A673 (cell line): ENCODE data around the gene WTAP. TPM values are rescaled to one million over a fixed set of nuclear protein-coding genes. Genes with fewer than 3 reads are reported as not detected.

Experiments used
- BruUV-seq: library from RNA; stranded (reverse); fragments of 400-500 nt; replicated peaks from 2 replicates; lab custom pipeline; 2021; lab: Mats Ljungman, UMichigan
- CTCF ChIA-PET: fragments of 300-600 bp; sonication (Branson Sonifier 250); formaldehyde crosslinking; loops from one replicate; lab custom pipeline; 2022; ENCODE audit warnings: antibody characterized with exemption; lab: Charles Lee
- POLR2A ChIA-PET: fragments of 300-600 bp; sonication (Branson Sonifier 250); formaldehyde crosslinking; loops from one replicate; lab custom pipeline; 2022; ENCODE audit warnings: antibody characterized with exemption; ENCODE audit not compliant: low non-redundant PET; lab: Charles Lee
- DNase-seq: peaks from one replicate; pipeline ENCODE4 v3.0.0-alpha.2; 2015; ENCODE audit warnings: low spot score
- H3K27ac ChIP-seq: fragments of 200-600 bp; sonication (generic); 2 replicates; pipeline ENCODE4 v1.5.1; 2016; ENCODE audit warnings: mixed run types, low read depth, mild to moderate bottlenecking, mixed read lengths, antibody characterized with exemption, low read length; ENCODE audit not compliant: poor library complexity, severe bottlenecking
- H3K27me3 ChIP-seq: fragments of 200-600 bp; sonication (generic); replicated peaks from 2 replicates; pipeline ENCODE4 v1.6.1; 2017; ENCODE audit warnings: mixed run types, low read depth, mild to moderate bottlenecking, mixed read lengths, antibody characterized with exemption, low read length; ENCODE audit not compliant: insufficient read depth, poor library complexity
- H3K36me3 ChIP-seq: fragments of 200-600 bp; sonication (generic); 2 replicates; pipeline ENCODE4 v1.6.1; 2016; ENCODE audit warnings: mixed run types, mild to moderate bottlenecking, mixed read lengths, antibody characterized with exemption, low read length; ENCODE audit not compliant: insufficient read depth, poor library complexity, severe bottlenecking
- H3K4me1 ChIP-seq: fragments of 200-600 bp; sonication (generic); 2 replicates; pipeline ENCODE4 v1.6.1; 2017; ENCODE audit warnings: mixed run types, mild to moderate bottlenecking, mixed read lengths, antibody characterized with exemption, low read length; ENCODE audit not compliant: insufficient read depth, poor library complexity, severe bottlenecking
- H3K4me3 ChIP-seq: fragments of 200-600 bp; sonication (generic); 2 replicates; pipeline ENCODE4 v1.5.1; 2016; ENCODE audit warnings: low read depth, mixed run types, mild to moderate bottlenecking, mixed read lengths, low read length; ENCODE audit not compliant: poor library complexity, severe bottlenecking
- H3K9me3 ChIP-seq: fragments of 200-600 bp; sonication (generic); 2 replicates; pipeline ENCODE4 v1.6.1; 2016; ENCODE audit warnings: mixed run types, low read depth, mild to moderate bottlenecking, mixed read lengths, antibody characterized with exemption, low read length; ENCODE audit not compliant: poor library complexity, severe bottlenecking
- CTCF ChIP-seq: fragments of 300-800, 200-600 bp; sonication (generic); conservative IDR thresholded peaks from 2 replicates; pipeline ENCODE4 v1.5.1; 2017; ENCODE audit warnings: low read depth, mild to moderate bottlenecking, antibody characterized with exemption, low read length, moderate library complexity, mixed read lengths
- EZH2 ChIP-seq: fragments of 200-600 bp; sonication (generic); IDR thresholded peaks from 2 replicates; pipeline ENCODE4 v1.6.1; 2017; ENCODE audit warnings: borderline replicate concordance, low read depth, mild to moderate bottlenecking, mixed read lengths, antibody characterized with exemption, low read length; ENCODE audit not compliant: poor library complexity, severe bottlenecking
- intact Hi-C: fragments of 100-400 bp; cut with micrococcal nuclease; formaldehyde crosslinking; loops from one replicate; pipeline ENCODE4 v1.10.0; 2022; ENCODE audit not compliant: unreplicated experiment
- total RNA-seq: library from RNA; stranded (reverse); gene quantifications from 2 replicates; pipeline ENCODE4 v1.2.3, GENCODE V29; 2021

Gene WTAP
- total RNA-seq, 1 experiment from 2014 or later = 109 TPM

DNA sequence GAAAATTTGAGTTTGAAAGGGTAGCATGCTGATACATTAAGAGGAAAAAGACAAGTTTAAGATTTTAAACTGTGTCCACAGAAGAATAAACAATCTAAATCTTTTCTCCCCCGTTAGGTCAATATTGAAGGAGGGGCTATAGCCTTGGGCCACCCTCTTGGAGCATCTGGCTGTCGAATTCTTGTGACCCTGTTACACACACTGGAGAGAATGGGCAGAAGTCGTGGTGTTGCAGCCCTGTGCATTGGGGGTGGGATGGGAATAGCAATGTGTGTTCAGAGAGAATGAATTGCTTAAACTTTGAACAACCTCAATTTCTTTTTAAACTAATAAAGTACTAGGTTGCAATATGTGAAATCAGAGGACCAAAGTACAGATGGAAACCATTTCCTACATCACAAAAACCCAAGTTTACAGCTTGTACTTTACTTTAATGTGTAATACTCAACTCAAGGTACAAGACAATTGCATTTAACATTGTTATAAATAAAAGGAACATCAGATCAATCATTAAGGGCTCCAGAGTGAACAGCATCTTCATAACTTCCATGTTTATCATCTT is 51.3 kb downstream of the WTAP start:
- no peaks in the 10 kb centered on the region for H3K9me3 ChIP-seq
- intact Hi-C loops = no loop called here
- no peaks in the 10 kb centered on the region for H3K4me1 ChIP-seq
- no peak for DNase-seq
- no peak for TF ChIP-seq CTCF
- TF ChIP-seq EZH2 = no peak
- no peaks in the 10 kb centered on the region for H3K27me3 ChIP-seq
- H3K27ac ChIP-seq = no peak overlapping the region
- TSS peak; percentile 58 for BruUV-seq
- H3K36me3 ChIP-seq = peaks cover 100% of the 10 kb centered on the region
- ChIA-PET CTCF (no interaction called here), POLR2A (no interaction called here)
- H3K4me3 ChIP-seq = no peak overlapping the region

DNA sequence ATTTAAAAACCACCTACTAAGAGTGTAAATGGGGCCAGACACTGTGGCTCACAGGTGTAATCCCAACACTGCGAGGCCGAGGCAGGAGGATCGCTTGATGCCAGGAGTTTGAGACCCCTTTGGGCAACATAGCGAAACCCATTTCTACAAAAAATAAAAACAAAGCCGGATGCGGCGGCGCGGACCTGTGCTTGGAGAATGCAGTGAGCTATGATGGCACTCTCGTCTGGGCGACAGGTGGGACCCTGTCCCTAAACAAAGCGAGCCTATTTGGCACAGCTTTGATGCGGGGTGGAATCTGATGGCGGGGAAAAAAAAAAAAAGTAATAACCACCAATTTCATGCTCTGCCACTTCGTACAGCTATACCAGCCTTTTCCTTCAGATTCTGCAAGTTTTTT is 61.0 kb downstream of the WTAP start:
- intact Hi-C loops = loop anchor here (2.0 kb wide), 1 partner anchor 97 kb away; no protein-coding TSS in a partner anchor
- POLR2A ChIA-PET = no interaction called here
- Histone ChIP-seq H3K4me3 (peak overlapping the region; percentile 88), H3K4me1 (peaks cover 23% of the 10 kb centered on the region), H3K27ac (peak overlapping the region; percentile 91), H3K9me3 (no peaks in the 10 kb centered on the region), H3K36me3 (peaks cover 67% of the 10 kb centered on the region), H3K27me3 (no peaks in the 10 kb centered on the region)
- CTCF ChIA-PET = no interaction called here
- DNase-seq = no peak
- no peak for TF ChIP-seq CTCF
- no peak for TF ChIP-seq EZH2
- TSS peak; percentile 33 for BruUV-seq

GRCh38 chr6:159788753-159789376 is 61.6 kb downstream of the WTAP start:
- no TSS peak for BruUV-seq

More at GRCh38 chr6:159788753-159789376, 61.6 kb downstream of the WTAP start:
- POLR2A ChIA-PET = no interaction called here
- Histone ChIP-seq H3K36me3 (peaks cover 64% of the 10 kb centered on the region), H3K27me3 (no peaks in the 10 kb centered on the region), H3K4me1 (peaks cover 23% of the 10 kb centered on the region), H3K4me3 (peak overlapping the region; percentile 88), H3K27ac (peak overlapping the region; percentile 91), H3K9me3 (no peaks in the 10 kb centered on the region)
- CTCF ChIA-PET = no interaction called here
- TF ChIP-seq EZH2 (no peak), CTCF (no peak)
- intact Hi-C loops = loop anchor here (1.0 to 2.0 kb wide), 2 partner anchors 62 to 98 kb away; partner anchors contain the start of gene WTAP
- peak; percentile 15 for DNase-seq
